SK-N-SH (cell line): Measurements from ENCODE around the gene SPINK1. TPM values are rescaled to one million over a fixed set of nuclear protein-coding genes. Genes with fewer than 3 reads are reported as not detected.

Source experiments
- CTCF ChIA-PET: fragments of 300-600, 350-600 bp; formaldehyde crosslinking; extraction: SDS; loops from one replicate; lab custom pipeline; 2021; lab: Yijun Ruan, JAX
- POLR2A ChIA-PET: fragments of 350-600 bp; sonication (Branson Sonifier 250); formaldehyde crosslinking; extraction: SDS; loops from one replicate; lab custom pipeline; 2020; ENCODE audit warnings: antibody characterized with exemption, inconsistent platforms; lab: Yijun Ruan, JAX
- DNase-seq: peaks from one replicate; pipeline ENCODE4 v3.0.0; 2012
- H2AFZ ChIP-seq: fragments of 200-600 bp; sonication (generic); 2 replicates; pipeline ENCODE4 v1.8.1; 2016; ENCODE audit warnings: antibody characterized with exemption, mild to moderate bottlenecking, low read depth
- H3F3A ChIP-seq: fragments of 200-600 bp; sonication (generic); replicated peaks from 2 replicates; pipeline ENCODE3; 2016; ENCODE audit warnings: antibody characterized with exemption, mild to moderate bottlenecking; ENCODE audit not compliant: insufficient read depth
- H3K27ac ChIP-seq, 2 experiments: fragments of 200-500 bp in 1 of 2; fragments of 200-600 bp in 1 of 2; sonication (Bioruptor generic) in 1 of 2; sonication (generic), shearing (Covaris generic) in 1 of 2; 2 replicates each; pipeline versions ENCODE4 v1.5.1 to v1.6.1; 2014 to 2016; ENCODE audit warnings: low read depth in 2 of 2, inconsistent platforms in 1 of 2, low read length in 1 of 2, mild to moderate bottlenecking in 1 of 2, mixed read lengths in 1 of 2
- H3K27me3 ChIP-seq: fragments of 200-600 bp; sonication (generic), shearing (Covaris generic); 2 replicates; pipeline ENCODE4 v1.6.1; 2016; ENCODE audit warnings: mixed run types; ENCODE audit not compliant: insufficient read depth
- H3K36me3 ChIP-seq, 2 experiments: fragments of 200-500 bp in 1 of 2; fragments of 200-600 bp in 1 of 2; sonication (Bioruptor generic) in 1 of 2; sonication (generic) in 1 of 2; replicated peaks in 1 of 2; 2 replicates each; pipeline versions ENCODE3 to v1.5.1; 2014 to 2016; ENCODE audit warnings: low read length in 1 of 2, mild to moderate bottlenecking in 1 of 2; ENCODE audit not compliant: insufficient read depth in 2 of 2, control insufficient read depth in 1 of 2
- H3K4me1 ChIP-seq, 2 experiments: fragments of 200-500 bp in 1 of 2; fragments of 200-600 bp in 1 of 2; sonication (Bioruptor generic) in 1 of 2; sonication (generic), shearing (Covaris generic) in 1 of 2; 2 replicates each; pipeline versions ENCODE4 v1.5.1 to v1.6.1; 2014 to 2016; ENCODE audit warnings: low read depth in 1 of 2, low read length in 1 of 2, mixed run types in 1 of 2; ENCODE audit not compliant: insufficient read depth in 2 of 2, control insufficient read depth in 1 of 2
- H3K4me2 ChIP-seq: fragments of 200-600 bp; sonication (generic), shearing (Covaris generic); 2 replicates; pipeline ENCODE4 v1.6.1; 2017; ENCODE audit warnings: mixed run types
- H3K4me3 ChIP-seq, 2 experiments: fragments of 200-500 bp in 1 of 2; fragments of 200-600 bp in 1 of 2; sonication (Bioruptor generic) in 1 of 2; sonication (generic), shearing (Covaris generic) in 1 of 2; 2 replicates each; pipeline versions ENCODE4 v1.5.1 to v1.8.1; 2014 to 2016; ENCODE audit warnings: low read depth in 2 of 2, inconsistent platforms in 1 of 2, low read length in 1 of 2, mild to moderate bottlenecking in 1 of 2, mixed read lengths in 1 of 2, moderate library complexity in 1 of 2
- H3K79me2 ChIP-seq: fragments of 200-600 bp; sonication (generic); 2 replicates; pipeline ENCODE4 v1.8.1; 2017; ENCODE audit warnings: mild to moderate bottlenecking; ENCODE audit not compliant: insufficient read depth
- H3K9ac ChIP-seq: fragments of 200-600 bp; sonication (generic); 2 replicates; pipeline ENCODE4 v1.6.1; 2017; ENCODE audit warnings: mixed run types
- H3K9me2 ChIP-seq: fragments of 200-600 bp; sonication (generic); 2 replicates; pipeline ENCODE4 v1.6.1; 2017; ENCODE audit warnings: mixed run types
- H3K9me3 ChIP-seq: fragments of 200-600 bp; sonication (generic); 2 replicates; pipeline ENCODE4 v1.6.1; 2017; ENCODE audit warnings: mixed run types, mild to moderate bottlenecking, moderate library complexity
- H4K20me1 ChIP-seq: fragments of 200-600 bp; sonication (generic); 2 replicates; pipeline ENCODE4 v1.6.1; 2017; ENCODE audit warnings: mild to moderate bottlenecking, mixed run types; ENCODE audit not compliant: insufficient read depth
- CTCF ChIP-seq: fragments of 200-600 bp; sonication (generic); IDR thresholded peaks from 2 replicates; pipeline ENCODE4 v1.6.1; 2017; ENCODE audit warnings: antibody characterized with exemption, mild to moderate bottlenecking, moderate library complexity
- ELF1 ChIP-seq: IDR thresholded peaks from 2 replicates; pipeline ENCODE4 v1.4.0; 2012
- EP300 ChIP-seq, 2 experiments: IDR thresholded peaks; 2 replicates each; pipeline versions ENCODE4 v1.4.0 to v1.6.1; 2012; ENCODE audit warnings: borderline replicate concordance in 1 of 2, low read depth in 1 of 2, low read length in 1 of 2
- EZH2phosphoT487 ChIP-seq: fragments of 200-600 bp; sonication (generic); IDR thresholded peaks from 2 replicates; pipeline ENCODE4 v1.6.1; 2017; ENCODE audit warnings: low read depth, mixed run types, mild to moderate bottlenecking, antibody characterized with exemption, moderate library complexity, borderline replicate concordance
- FOSL2 ChIP-seq: IDR thresholded peaks from 2 replicates; pipeline ENCODE4 v1.4.0; 2012; ENCODE audit warnings: low read depth, mild to moderate bottlenecking, moderate library complexity, borderline replicate concordance
- FOXM1 ChIP-seq: IDR thresholded peaks from 2 replicates; pipeline ENCODE4 v1.4.0; 2012; ENCODE audit warnings: low read depth, mild to moderate bottlenecking
- GABPA ChIP-seq: IDR thresholded peaks from 2 replicates; pipeline ENCODE4 v1.4.0; 2012; ENCODE audit warnings: low read depth, mild to moderate bottlenecking
- JUND ChIP-seq: IDR thresholded peaks from 2 replicates; pipeline ENCODE4 v1.4.0; 2012
- MXI1 ChIP-seq: IDR thresholded peaks from 2 replicates; pipeline ENCODE4 v1.6.1; 2012; ENCODE audit warnings: mild to moderate bottlenecking, low read depth, low read length, improper control_type of control experiment
- NFIC ChIP-seq: IDR thresholded peaks from 2 replicates; pipeline ENCODE4 v1.4.0; 2012; ENCODE audit warnings: borderline replicate concordance
- RCOR1 ChIP-seq: fragments of 150-350 bp; IDR thresholded peaks from 2 replicates; pipeline ENCODE4 v1.6.1; 2017; ENCODE audit warnings: antibody characterized with exemption, low read length
- RFX5 ChIP-seq: IDR thresholded peaks from 2 replicates; pipeline ENCODE4 v1.6.1; 2012; ENCODE audit warnings: mild to moderate bottlenecking, improper control_type of control experiment, low read length
- RXRA ChIP-seq: IDR thresholded peaks from 2 replicates; pipeline ENCODE4 v1.4.0; 2012; ENCODE audit warnings: low read depth, mild to moderate bottlenecking, borderline replicate concordance
- TAF1 ChIP-seq: IDR thresholded peaks from 2 replicates; pipeline ENCODE4 v1.6.1; 2012; ENCODE audit warnings: low read depth, mild to moderate bottlenecking, low read length, moderate library complexity, borderline replicate concordance
- USF2 ChIP-seq: fragments of 150-350 bp; IDR thresholded peaks from 2 replicates; pipeline ENCODE4 v1.6.1; 2017; ENCODE audit warnings: antibody characterized with exemption, low read length, low read depth, borderline replicate concordance
- WGBS: methylation state at CpG from one replicate; pipeline ENCODE4 v1.1.6; 2017; ENCODE audit warnings: low lambda C conversion rate; 5-methylcytosine and 5-hydroxymethylcytosine counted together
- polyA plus RNA-seq, 3 experiments: library from polyadenylated mRNA; depleted of rRNA; stranded (reverse); fragments of >200 nt; gene quantifications; 2 replicates each; pipeline ENCODE4 v1.2.3, GENCODE V29; 2012
- TF ChIP-seq, protein P1 (sequence below): IDR thresholded peaks from 2 replicates; pipeline ENCODE4; 2012
- TF ChIP-seq, protein P2 (sequence below): IDR thresholded peaks from 2 replicates; pipeline ENCODE4 v1.4.0; 2012; ENCODE audit warnings: low read depth, borderline replicate concordance

Gene SPINK1
- polyA plus RNA-seq, 1 of the 3 experiments (the other 2 are of a cell fraction), result not detected

DNA sequence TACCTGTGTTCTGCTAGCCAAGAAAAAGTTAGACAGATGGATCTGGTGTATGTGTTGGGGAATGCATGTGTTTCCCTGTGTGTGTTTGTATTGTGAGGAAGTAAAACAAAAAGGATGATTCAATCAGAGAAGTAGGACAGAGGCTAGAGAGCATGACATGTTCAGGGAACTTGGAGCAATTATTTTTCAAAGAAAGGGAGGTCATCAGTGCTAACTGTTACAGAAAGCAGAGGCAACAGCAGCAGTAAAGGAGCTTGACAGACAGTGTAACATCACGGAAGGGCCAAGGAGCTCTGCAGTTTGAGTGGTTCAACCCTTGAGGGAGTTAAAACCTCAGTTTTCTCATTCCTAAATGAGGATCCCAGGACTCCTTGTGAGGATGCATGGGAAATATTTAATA lies 13.2 kb downstream of the SPINK1 start:
- TF ChIP-seq NFIC (no peak), CTCF (no peak), ELF1 (no peak), FOSL2 (no peak), RFX5 (no peak), EZH2phosphoT487 (no peak), GABPA (no peak), FOXM1 (no peak), MXI1 (no peak), TAF1 (no peak), RXRA (no peak), RCOR1 (no peak), EP300 (IDR thresholded peaks at IDR 0.05; ENCODE audit: borderline replicate concordance in 1 of 2, low read depth in 1 of 2, low read length in 1 of 2) (no peak), USF2 (no peak), JUND (no peak)
- TF ChIP-seq, protein P1, sequence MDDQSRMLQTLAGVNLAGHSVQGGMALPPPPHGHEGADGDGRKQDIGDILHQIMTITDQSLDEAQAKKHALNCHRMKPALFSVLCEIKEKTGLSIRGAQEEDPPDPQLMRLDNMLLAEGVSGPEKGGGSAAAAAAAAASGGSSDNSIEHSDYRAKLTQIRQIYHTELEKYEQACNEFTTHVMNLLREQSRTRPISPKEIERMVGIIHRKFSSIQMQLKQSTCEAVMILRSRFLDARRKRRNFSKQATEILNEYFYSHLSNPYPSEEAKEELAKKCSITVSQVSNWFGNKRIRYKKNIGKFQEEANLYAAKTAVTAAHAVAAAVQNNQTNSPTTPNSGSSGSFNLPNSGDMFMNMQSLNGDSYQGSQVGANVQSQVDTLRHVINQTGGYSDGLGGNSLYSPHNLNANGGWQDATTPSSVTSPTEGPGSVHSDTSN, result no peak
- TF ChIP-seq, protein P2, sequence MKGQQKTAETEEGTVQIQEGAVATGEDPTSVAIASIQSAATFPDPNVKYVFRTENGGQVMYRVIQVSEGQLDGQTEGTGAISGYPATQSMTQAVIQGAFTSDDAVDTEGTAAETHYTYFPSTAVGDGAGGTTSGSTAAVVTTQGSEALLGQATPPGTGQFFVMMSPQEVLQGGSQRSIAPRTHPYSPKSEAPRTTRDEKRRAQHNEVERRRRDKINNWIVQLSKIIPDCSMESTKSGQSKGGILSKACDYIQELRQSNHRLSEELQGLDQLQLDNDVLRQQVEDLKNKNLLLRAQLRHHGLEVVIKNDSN, result no peak
- no peak for DNase-seq
- H3K36me3 ChIP-seq, result no peaks in the 10 kb centered on the region
- no peaks in the 10 kb centered on the region for H4K20me1 ChIP-seq
- H3K9me3 ChIP-seq, result 0 out of 2 replicates have a peak, but pooled peaks cover 4% of the 10 kb centered on the region
- H3K27ac ChIP-seq, result no peak overlapping the region
- CTCF ChIA-PET, result interaction anchor here (1.0 to 2.5 kb wide), 2 partner anchors 39 to 190 kb away, joined by 5 to 20 read pairs; no protein-coding TSS in a partner anchor
- no peak overlapping the region for H3K4me3 ChIP-seq
- peaks cover 0 to 8% of the 10 kb centered on the region in 2 experiments; a peak in 1 of 4 replicates for H3K4me1 ChIP-seq
- no peaks in the 10 kb centered on the region for H3K9me2 ChIP-seq
- H3K27me3 ChIP-seq, result no peaks in the 10 kb centered on the region
- H3K9ac ChIP-seq, result no peak overlapping the region
- no peaks in the 10 kb centered on the region for H3K79me2 ChIP-seq
- no peaks in the 10 kb centered on the region for H3F3A ChIP-seq
- POLR2A ChIA-PET, result no interaction called here
- 100% methylated on average over 1 of the region's 1 CpG for WGBS
- H3K4me2 ChIP-seq, result no peak overlapping the region
- no peak overlapping the region for H2AFZ ChIP-seq
